Measurements from ENCODE around the gene SSBP2.

SSBP2 gene

GRCh38 chr5:81787474-81788242 lies 36.8 kb upstream of the SSBP2 start:
- DNase-seq (ENCODE audit: low spot score), result no peak
- in situ Hi-C loops (cut with MboI; ENCODE audit: low pct_unique_long_range_greater_than_20kb, low sequenced_read_pairs, unreplicated experiment), result no loop called here
- no peak for TF ChIP-seq CTCF (IDR thresholded peaks at IDR 0.05; ENCODE audit: extremely low read depth, insufficient read depth, missing control alignments)

GRCh38 chr5:81786991-81787390 lies 36.1 kb upstream of the SSBP2 start:
- in situ Hi-C loops (cut with MboI; ENCODE audit: low pct_unique_long_range_greater_than_20kb, low sequenced_read_pairs, unreplicated experiment), result no loop called here

GRCh38 chr5:81786496-81786895 lies 35.6 kb upstream of the SSBP2 start:
- TF ChIP-seq CTCF (IDR thresholded peaks at IDR 0.05; ENCODE audit: extremely low read depth, insufficient read depth, missing control alignments), result no peak
- DNase-seq (ENCODE audit: low spot score), result no peak
- in situ Hi-C loops (cut with MboI; ENCODE audit: low pct_unique_long_range_greater_than_20kb, low sequenced_read_pairs, unreplicated experiment), result no loop called here

More at GRCh38 chr5:81786991-81787390, 36.1 kb upstream of the SSBP2 start:
- TF ChIP-seq CTCF (IDR thresholded peaks at IDR 0.05; ENCODE audit: extremely low read depth, insufficient read depth, missing control alignments), result no peak
- no peak for DNase-seq (ENCODE audit: low spot score)

GRCh38 chr5:81785322-81785721 lies 34.4 kb upstream of the SSBP2 start:
- DNase-seq (ENCODE audit: low spot score), result no peak
- no peak for TF ChIP-seq CTCF (IDR thresholded peaks at IDR 0.05; ENCODE audit: extremely low read depth, insufficient read depth, missing control alignments)
- in situ Hi-C loops (cut with MboI; ENCODE audit: low pct_unique_long_range_greater_than_20kb, low sequenced_read_pairs, unreplicated experiment), result no loop called here

- in situ Hi-C loops (cut with MboI; ENCODE audit: low pct_unique_long_range_greater_than_20kb, low sequenced_read_pairs, unreplicated experiment), result no loop called here
- no peak for DNase-seq (ENCODE audit: low spot score)
- TF ChIP-seq CTCF (IDR thresholded peaks at IDR 0.05; ENCODE audit: extremely low read depth, insufficient read depth, missing control alignments), result no peak
Measured at GRCh38 chr5:81783401-81783800, 32.5 kb upstream of the SSBP2 start.

- DNase-seq (ENCODE audit: low spot score), result no peak
- TF ChIP-seq CTCF (IDR thresholded peaks at IDR 0.05; ENCODE audit: extremely low read depth, insufficient read depth, missing control alignments), result no peak
- in situ Hi-C loops (cut with MboI; ENCODE audit: low pct_unique_long_range_greater_than_20kb, low sequenced_read_pairs, unreplicated experiment), result no loop called here
Measured at GRCh38 chr5:81782811-81783210, 31.9 kb upstream of the SSBP2 start.
